ENCODE data around the gene RNU4-1. TPM values are rescaled to one million over a fixed set of nuclear protein-coding genes. Genes with fewer than 3 reads are reported as not detected.

The RNU4-1 gene
- total and polyA plus RNA-seq, 10 of the 15 experiments (the other 5 are each of a cell fraction or from before 2014, with no cell fraction given), result under 0.01 to 15,332 (median 7.1) TPM; not detected in 3

DNA sequence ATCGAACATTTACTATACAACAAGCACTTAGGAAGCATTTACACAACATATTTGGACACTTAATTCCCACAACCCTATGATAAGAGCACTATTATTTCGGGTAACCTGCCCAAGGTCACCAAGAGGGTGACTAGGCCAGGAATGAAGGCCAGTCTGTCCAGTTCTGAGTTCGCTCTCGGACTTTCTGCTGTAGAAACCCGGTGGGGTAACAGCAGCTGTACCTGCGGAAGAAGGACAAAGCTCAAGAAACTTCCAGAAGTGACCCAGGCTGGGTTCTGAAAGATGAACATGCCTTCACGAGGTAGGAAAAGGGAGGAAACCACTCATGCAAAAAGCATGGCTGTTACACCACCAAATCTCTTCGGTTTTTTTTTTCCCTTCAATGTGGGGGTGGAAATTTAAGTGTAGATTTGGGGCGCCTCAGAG, 23.8 kb upstream of the RNU4-1 start:
- Histone ChIP-seq H2AFZ (ENCODE audit: control insufficient read depth, low read depth, low read length) (peak overlapping the region; percentile 96), H4K20me1 (ENCODE audit: control insufficient read depth, insufficient read depth) (no peaks in the 10 kb centered on the region), H3K4me1 (ENCODE audit: control insufficient read depth, insufficient read depth, low read length) (no peaks in the 10 kb centered on the region), H3K27ac (ENCODE audit: control insufficient read depth, insufficient read depth) (peak overlapping the region; percentile 80; the same call in 1 of the 2 replicates), H3K4me2 (ENCODE audit: control insufficient read depth, insufficient read depth) (peak overlapping the region; percentile 95), H3K9me3 (replicated peaks; ENCODE audit: control insufficient read depth, insufficient read depth, low read length) (no peaks in the 10 kb centered on the region), H3K36me3 (ENCODE audit: control insufficient read depth in 2 of 2, insufficient read depth in 2 of 2, low read length in 1 of 2) (no peaks in the 10 kb centered on the region), H3K79me2 (ENCODE audit: control insufficient read depth, insufficient read depth, low read length) (no peaks in the 10 kb centered on the region), H3K27me3 (replicated peaks in 1 of 2; ENCODE audit: control insufficient read depth in 2 of 2, insufficient read depth in 2 of 2, low read length in 1 of 2) (no peaks in the 10 kb centered on the region), H3K9ac (ENCODE audit: control insufficient read depth, insufficient read depth, low read length) (peak overlapping the region; percentile 83), H3K4me3 (peak overlapping the region; percentile 73)
- in situ Hi-C loops (cut with MboI) (no loop called here), intact Hi-C loops (cut with micrococcal nuclease; ENCODE audit: unreplicated experiment) (no loop called here)
- DNase-seq (ENCODE audit: low read depth, low spot score) (no peak), ATAC-seq (no peak; the same call in 2 of the 3 replicates), FAIRE-seq (no peak)
- ChIA-PET RAD21 (ENCODE audit: unreplicated experiment) (interaction anchor here (1.0 to 1.9 kb wide), 4 partner anchors 14 to 200 kb away, joined by 3 to 11 read pairs (median 4); partner anchors contain the start of gene SIRT4), POLR2A (interaction anchor here (0.8 to 1.2 kb wide), 3 partner anchors 14 to 26 kb away, joined by 3 read pairs; partner anchors contain the start of gene SIRT4), SMC1A (ENCODE audit: uncharacterized antibody, unreplicated experiment) (interaction anchor here (1.2 to 1.6 kb wide), 3 partner anchors 14 to 88 kb away, joined by 4 to 5 read pairs (median 4); partner anchors contain the start of genes RNU4-1 and SIRT4), CTCF (interaction anchor here (0.8 to 7.7 kb wide), 8 partner anchors 10 to 266 kb away, joined by 3 to 80 read pairs (median 4); partner anchors contain the start of genes PLA2G1B and SIRT4)
- TSS peak; percentile 100 for BruUV-seq (replicated peaks)
- no peak for TF ChIP-seq IRF5 (IDR thresholded peaks at IDR 0.05; ENCODE audit: borderline replicate concordance)
- no peak for TF ChIP-seq TAF1 (IDR thresholded peaks at IDR 0.05; ENCODE audit: borderline replicate concordance, low read depth, low read length)
- TF ChIP-seq, protein P1, sequence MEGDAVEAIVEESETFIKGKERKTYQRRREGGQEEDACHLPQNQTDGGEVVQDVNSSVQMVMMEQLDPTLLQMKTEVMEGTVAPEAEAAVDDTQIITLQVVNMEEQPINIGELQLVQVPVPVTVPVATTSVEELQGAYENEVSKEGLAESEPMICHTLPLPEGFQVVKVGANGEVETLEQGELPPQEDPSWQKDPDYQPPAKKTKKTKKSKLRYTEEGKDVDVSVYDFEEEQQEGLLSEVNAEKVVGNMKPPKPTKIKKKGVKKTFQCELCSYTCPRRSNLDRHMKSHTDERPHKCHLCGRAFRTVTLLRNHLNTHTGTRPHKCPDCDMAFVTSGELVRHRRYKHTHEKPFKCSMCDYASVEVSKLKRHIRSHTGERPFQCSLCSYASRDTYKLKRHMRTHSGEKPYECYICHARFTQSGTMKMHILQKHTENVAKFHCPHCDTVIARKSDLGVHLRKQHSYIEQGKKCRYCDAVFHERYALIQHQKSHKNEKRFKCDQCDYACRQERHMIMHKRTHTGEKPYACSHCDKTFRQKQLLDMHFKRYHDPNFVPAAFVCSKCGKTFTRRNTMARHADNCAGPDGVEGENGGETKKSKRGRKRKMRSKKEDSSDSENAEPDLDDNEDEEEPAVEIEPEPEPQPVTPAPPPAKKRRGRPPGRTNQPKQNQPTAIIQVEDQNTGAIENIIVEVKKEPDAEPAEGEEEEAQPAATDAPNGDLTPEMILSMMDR (IDR thresholded peaks at IDR 0.05 in 2 of 3, conservative IDR thresholded peaks at IDR 0.05 in 1 of 3; ENCODE audit: control insufficient read depth in 2 of 3, extremely low read depth in 1 of 3, insufficient read depth in 1 of 3, low read depth in 3 of 3, low read length in 3 of 3), result no peak
- 37% methylated on average over 9 of the region's 9 CpGs for whole genome bisulfite sequencing (ENCODE audit: insufficient coverage, insufficient replicate concordance, low lambda C conversion rate, missing lambda C conversion rate)

Data from GM12878 (cell line).